BJ (cell line): ENCODE results near the gene DLG2. TPM values are rescaled to one million over a fixed set of nuclear protein-coding genes. Genes with fewer than 3 reads are reported as not detected.

Source experiments
- CTCF ChIA-PET: fragments of 350-600 bp; formaldehyde crosslinking; extraction: SDS; loops from one replicate; lab custom pipeline; 2021; ENCODE audit warnings: antibody characterized with exemption, inconsistent platforms; lab: Yijun Ruan, JAX
- POLR2A ChIA-PET: fragments of 300-600 bp; sonication (Branson Sonifier 250); formaldehyde crosslinking; extraction: SDS; loops from one replicate; lab custom pipeline; 2021; ENCODE audit warnings: antibody characterized with exemption; lab: Charles Lee
- DNase-seq: peaks from one replicate; pipeline ENCODE4 v3.0.0-alpha.2; 2011; ENCODE audit warnings: low read depth
- H3K27me3 ChIP-seq: 2 replicates; pipeline ENCODE4 v1.6.0; 2011; ENCODE audit warnings: low read length; ENCODE audit not compliant: control insufficient read depth, insufficient read depth
- H3K36me3 ChIP-seq: 2 replicates; pipeline ENCODE4 v1.5.1; 2011; ENCODE audit warnings: low read length; ENCODE audit not compliant: control insufficient read depth, insufficient read depth
- H3K4me3 ChIP-seq: 2 replicates; pipeline ENCODE4 v1.5.1; 2011; ENCODE audit warnings: low read depth, mild to moderate bottlenecking, control low read depth, low read length
- polyA plus RNA-seq: library from polyadenylated mRNA; depleted of rRNA; stranded (reverse); fragments of >200 nt; gene quantifications from 2 replicates; pipeline ENCODE4 v1.2.3, GENCODE V29; 2011
- TF ChIP-seq, protein P1 (sequence below): IDR thresholded peaks from 2 replicates; pipeline ENCODE4 v1.5.1; 2011; ENCODE audit warnings: low read depth, mild to moderate bottlenecking, control low read depth, inconsistent platforms, low read length, moderate library complexity; ENCODE audit not compliant: insufficient read depth

The DLG2 gene
- polyA plus RNA-seq, 1 experiment: 0.28 TPM

DNA sequence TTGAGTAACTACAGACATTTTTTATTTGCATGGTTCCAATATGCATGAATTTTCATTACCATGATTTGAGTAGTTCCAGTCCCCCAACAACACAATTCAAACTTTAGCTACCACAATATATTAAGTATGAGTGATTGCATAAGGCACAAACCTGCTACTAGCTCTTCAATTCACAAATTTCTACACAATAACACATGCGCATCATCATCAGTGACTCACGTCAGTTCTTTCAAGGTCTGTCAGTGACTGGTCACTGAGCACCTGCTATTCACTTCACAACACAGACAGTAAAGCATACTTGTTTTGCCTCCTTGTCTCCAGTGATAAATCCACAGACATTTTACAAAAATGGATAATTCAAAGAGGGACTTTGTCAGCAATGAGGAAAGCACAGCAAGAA is 1905.9 kb downstream of the DLG2 start:
- DNase-seq: no peak
- CTCF ChIA-PET: interaction anchor here (0.6 to 1.3 kb wide), 3 partner anchors 121 to 430 kb away, joined by 3 to 4 read pairs (median 3); no protein-coding TSS in a partner anchor
- POLR2A ChIA-PET: no interaction called here
- H3K4me3 ChIP-seq: no peak overlapping the region
- TF ChIP-seq, protein P1, sequence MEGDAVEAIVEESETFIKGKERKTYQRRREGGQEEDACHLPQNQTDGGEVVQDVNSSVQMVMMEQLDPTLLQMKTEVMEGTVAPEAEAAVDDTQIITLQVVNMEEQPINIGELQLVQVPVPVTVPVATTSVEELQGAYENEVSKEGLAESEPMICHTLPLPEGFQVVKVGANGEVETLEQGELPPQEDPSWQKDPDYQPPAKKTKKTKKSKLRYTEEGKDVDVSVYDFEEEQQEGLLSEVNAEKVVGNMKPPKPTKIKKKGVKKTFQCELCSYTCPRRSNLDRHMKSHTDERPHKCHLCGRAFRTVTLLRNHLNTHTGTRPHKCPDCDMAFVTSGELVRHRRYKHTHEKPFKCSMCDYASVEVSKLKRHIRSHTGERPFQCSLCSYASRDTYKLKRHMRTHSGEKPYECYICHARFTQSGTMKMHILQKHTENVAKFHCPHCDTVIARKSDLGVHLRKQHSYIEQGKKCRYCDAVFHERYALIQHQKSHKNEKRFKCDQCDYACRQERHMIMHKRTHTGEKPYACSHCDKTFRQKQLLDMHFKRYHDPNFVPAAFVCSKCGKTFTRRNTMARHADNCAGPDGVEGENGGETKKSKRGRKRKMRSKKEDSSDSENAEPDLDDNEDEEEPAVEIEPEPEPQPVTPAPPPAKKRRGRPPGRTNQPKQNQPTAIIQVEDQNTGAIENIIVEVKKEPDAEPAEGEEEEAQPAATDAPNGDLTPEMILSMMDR: no peak
- no peaks in the 10 kb centered on the region for H3K36me3 ChIP-seq
- peaks cover 2% of the 10 kb centered on the region for H3K27me3 ChIP-seq

DNA sequence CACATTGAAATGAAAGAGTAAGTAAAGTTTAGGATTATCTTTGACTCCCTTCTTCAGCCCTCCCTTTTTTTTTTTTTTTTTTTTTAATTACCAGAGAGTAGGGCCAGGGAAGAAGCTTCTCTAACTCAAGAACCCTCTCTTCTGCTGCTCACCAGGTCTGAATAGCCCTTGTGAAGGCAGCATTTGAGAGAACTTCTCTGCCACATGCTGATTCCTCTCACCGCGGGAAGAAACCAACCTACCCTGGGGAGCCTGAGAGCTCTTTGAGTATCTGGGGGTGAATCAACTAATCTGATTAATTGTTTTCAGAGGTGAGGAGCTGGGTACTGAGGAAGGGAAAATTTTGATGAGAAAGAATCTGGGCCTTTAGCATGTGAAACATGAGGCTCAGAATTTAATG is 1906.5 kb downstream of the DLG2 start:
- TF ChIP-seq, protein P1: no peak
- no peak overlapping the region for H3K4me3 ChIP-seq
- no peak for DNase-seq
- CTCF ChIA-PET: interaction anchor here (0.6 to 1.3 kb wide), 3 partner anchors 121 to 429 kb away, joined by 3 to 4 read pairs (median 3); no protein-coding TSS in a partner anchor
- H3K36me3 ChIP-seq: no peaks in the 10 kb centered on the region
- peaks cover 2% of the 10 kb centered on the region for H3K27me3 ChIP-seq
- POLR2A ChIA-PET: no interaction called here

DNA sequence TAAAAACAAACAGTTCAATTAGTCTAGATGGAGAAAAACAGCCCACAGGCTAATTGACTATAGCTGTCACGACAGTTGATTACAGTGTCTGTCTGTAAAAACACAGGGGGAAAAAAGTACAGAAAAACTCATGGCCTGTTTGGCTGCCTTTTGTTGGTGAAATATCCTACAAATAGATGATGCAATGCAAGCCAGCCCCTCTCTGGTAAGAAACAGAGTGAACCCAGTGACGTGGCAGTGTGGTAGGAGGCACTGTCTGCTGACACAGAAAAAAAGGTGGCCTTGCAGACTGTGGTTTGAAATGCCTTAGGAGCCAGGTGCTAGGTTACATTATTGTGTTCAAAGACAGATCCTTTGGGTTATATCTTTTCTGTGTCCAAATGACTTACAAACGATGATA is 1909.6 kb downstream of the DLG2 start:
- Histone ChIP-seq H3K36me3 (no peaks in the 10 kb centered on the region), H3K27me3 (peaks cover 2% of the 10 kb centered on the region), H3K4me3 (no peak overlapping the region)
- TF ChIP-seq, protein P1: no peak
- DNase-seq: no peak
- CTCF ChIA-PET: interaction anchor here (0.7 kb wide), 1 partner anchor 850 kb away, joined by 4 read pairs; no protein-coding TSS in a partner anchor
- POLR2A ChIA-PET: no interaction called here

DNA sequence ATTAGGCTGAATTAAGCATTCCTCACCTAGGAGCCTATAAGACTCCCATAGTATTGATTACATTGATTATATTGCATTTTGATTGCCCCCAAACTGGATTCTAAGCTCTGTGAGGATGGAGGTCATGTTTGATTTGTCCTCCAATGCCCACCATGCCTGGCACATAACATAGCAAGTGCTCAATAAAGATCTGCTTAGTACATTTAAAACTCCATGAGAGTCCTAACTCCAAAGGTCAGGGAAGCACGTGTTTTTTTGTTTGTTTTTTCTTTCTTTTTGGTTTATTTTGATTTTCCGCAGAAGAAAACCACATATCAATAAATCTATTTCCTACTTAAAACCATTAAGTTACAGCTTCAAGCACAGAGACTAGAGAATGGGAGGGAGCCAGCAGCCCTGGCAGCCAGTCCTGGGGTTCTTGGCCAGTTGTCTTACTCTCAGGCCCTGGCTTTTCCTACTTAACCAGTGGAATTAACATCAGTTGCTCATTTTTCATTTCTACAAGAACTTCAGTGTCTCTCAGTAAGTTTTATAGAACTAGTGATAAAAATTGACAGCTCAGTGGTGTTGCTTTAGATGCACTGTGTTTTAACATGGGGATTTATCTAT is 1911.1 kb downstream of the DLG2 start:
- TF ChIP-seq, protein P1: no peak
- POLR2A ChIA-PET: no interaction called here
- Histone ChIP-seq H3K4me3 (no peak overlapping the region), H3K27me3 (no peaks in the 10 kb centered on the region), H3K36me3 (no peaks in the 10 kb centered on the region)
- CTCF ChIA-PET: no interaction called here
- DNase-seq: no peak

DNA sequence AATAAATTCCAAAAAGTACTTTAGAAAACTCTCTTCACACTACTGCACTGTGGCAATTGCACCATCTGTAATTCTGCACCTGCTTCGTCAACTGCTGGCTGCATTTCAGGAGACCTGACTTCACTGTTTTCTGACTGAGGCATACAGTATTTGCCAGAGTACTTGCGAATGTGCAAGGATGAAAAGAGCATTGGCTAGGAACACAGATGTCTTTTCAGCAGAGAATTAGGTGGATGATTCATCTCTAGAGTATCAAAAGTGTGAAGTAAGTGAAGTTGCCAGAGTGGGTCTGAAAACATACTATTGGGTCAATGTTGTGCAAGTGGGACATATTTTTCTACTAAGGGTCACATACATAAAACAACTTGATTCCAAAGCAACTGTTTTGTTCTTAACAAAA is 1913.4 kb downstream of the DLG2 start:
- Histone ChIP-seq H3K36me3 (no peaks in the 10 kb centered on the region), H3K27me3 (no peaks in the 10 kb centered on the region), H3K4me3 (no peak overlapping the region)
- POLR2A ChIA-PET: no interaction called here
- CTCF ChIA-PET: interaction anchor here (1.0 kb wide), 1 partner anchor 8 kb away, joined by 3 read pairs; no protein-coding TSS in a partner anchor
- TF ChIP-seq, protein P1: no peak
- DNase-seq: no peak
